H9 (cell line): ENCODE data around the gene FADS3. TPM values are rescaled to one million over a fixed set of nuclear protein-coding genes. Genes with fewer than 3 reads are reported as not detected.

ENCODE experiments used
- DNase-seq: peaks from one replicate; pipeline ENCODE4 v3.0.0-alpha.2; 2017
- H2AFZ ChIP-seq: one replicate; pipeline ENCODE4 v1.6.1; 2013; ENCODE audit warnings: mild to moderate bottlenecking, low read length, control low read depth, moderate library complexity
- H2AK5ac ChIP-seq: 2 replicates; pipeline ENCODE4 v1.6.1; 2013; ENCODE audit warnings: low read length, control low read depth, mixed read lengths; ENCODE audit not compliant: insufficient read length
- H2BK120ac ChIP-seq: one replicate; pipeline ENCODE4 v1.6.1; 2013; ENCODE audit warnings: low read depth, mild to moderate bottlenecking, low read length, control low read depth, inconsistent platforms; ENCODE audit not compliant: poor library complexity, severe bottlenecking
- H2BK12ac ChIP-seq: 2 replicates; pipeline ENCODE4 v1.6.1; 2013; ENCODE audit warnings: low read length, control low read depth, mixed read lengths, low read depth; ENCODE audit not compliant: insufficient read length
- H2BK15ac ChIP-seq: 2 replicates; pipeline ENCODE4 v1.6.1; 2013; ENCODE audit warnings: low read depth, low read length, control low read depth
- H2BK20ac ChIP-seq: one replicate; pipeline ENCODE4 v1.6.1; 2013; ENCODE audit warnings: low read depth, mild to moderate bottlenecking, low read length, control low read depth, inconsistent platforms; ENCODE audit not compliant: poor library complexity, severe bottlenecking
- H2BK5ac ChIP-seq: 2 replicates; pipeline ENCODE4 v1.6.1; 2013; ENCODE audit warnings: low read length, control low read depth, mixed read lengths; ENCODE audit not compliant: insufficient read length
- H3K14ac ChIP-seq: 2 replicates; pipeline ENCODE4 v1.6.1; 2013; ENCODE audit warnings: low read length, control low read depth; ENCODE audit not compliant: insufficient read depth
- H3K18ac ChIP-seq: 2 replicates; pipeline ENCODE4 v1.6.1; 2013; ENCODE audit warnings: low read depth, mild to moderate bottlenecking, mixed read lengths, low read length, control low read depth; ENCODE audit not compliant: insufficient read length
- H3K23ac ChIP-seq: 2 replicates; pipeline ENCODE4 v1.6.1; 2013; ENCODE audit warnings: low read length, control low read depth, mixed read lengths, low read depth; ENCODE audit not compliant: insufficient read length
- H3K23me2 ChIP-seq: 2 replicates; pipeline ENCODE4 v1.6.1; 2013; ENCODE audit warnings: low read depth, mild to moderate bottlenecking, mixed read lengths, low read length, control low read depth; ENCODE audit not compliant: insufficient read length, poor library complexity, severe bottlenecking
- H3K27ac ChIP-seq: 2 replicates; pipeline ENCODE4 v1.5.1; 2013; ENCODE audit warnings: low read length, control low read depth, mixed read lengths, low read depth; ENCODE audit not compliant: insufficient read length
- H3K27me3 ChIP-seq: 2 replicates; pipeline ENCODE4 v1.6.1; 2013; ENCODE audit warnings: low read length, control low read depth, inconsistent platforms; ENCODE audit not compliant: insufficient read depth
- H3K4ac ChIP-seq: 2 replicates; pipeline ENCODE4 v1.6.1; 2013; ENCODE audit warnings: low read depth, mild to moderate bottlenecking, control low read depth, inconsistent platforms, low read length, moderate library complexity
- H3K4me1 ChIP-seq: 2 replicates; pipeline ENCODE4 v1.6.1; 2013; ENCODE audit warnings: low read length, control low read depth, inconsistent platforms; ENCODE audit not compliant: insufficient read depth
- H3K4me2 ChIP-seq: 2 replicates; pipeline ENCODE4 v1.6.1; 2013; ENCODE audit warnings: low read length, control low read depth, mixed read lengths; ENCODE audit not compliant: insufficient read length, insufficient read depth
- H3K56ac ChIP-seq: 2 replicates; pipeline ENCODE4 v1.6.1; 2013; ENCODE audit warnings: low read depth, mild to moderate bottlenecking, mixed read lengths, low read length, control low read depth; ENCODE audit not compliant: insufficient read length
- H3K79me1 ChIP-seq: 2 replicates; pipeline ENCODE4 v1.6.1; 2013; ENCODE audit warnings: low read depth, mild to moderate bottlenecking, moderate library complexity, low read length, control low read depth, inconsistent platforms; ENCODE audit not compliant: insufficient read depth, poor library complexity, severe bottlenecking
- H3K79me2 ChIP-seq: 2 replicates; pipeline ENCODE4 v1.6.1; 2013; ENCODE audit warnings: low read length, control low read depth, inconsistent platforms; ENCODE audit not compliant: insufficient read depth
- H3K9ac ChIP-seq: 2 replicates; pipeline ENCODE4 v1.6.1; 2013; ENCODE audit warnings: low read length, control low read depth, mixed read lengths; ENCODE audit not compliant: insufficient read length; ENCODE audit errors: extremely low read depth
- H3K9me3 ChIP-seq: one replicate; pipeline ENCODE4 v1.6.1; 2013; ENCODE audit warnings: low read depth, low read length, inconsistent platforms; ENCODE audit not compliant: control insufficient read depth
- H3T11ph ChIP-seq: one replicate; pipeline ENCODE4 v1.6.1; 2013; ENCODE audit warnings: mild to moderate bottlenecking, low read length, control low read depth, inconsistent platforms
- H4K20me1 ChIP-seq: one replicate; pipeline ENCODE4 v1.6.1; 2013; ENCODE audit not compliant: control insufficient read depth, insufficient read length, insufficient read depth
- H4K5ac ChIP-seq: 2 replicates; pipeline ENCODE4 v1.6.1; 2013; ENCODE audit warnings: low read depth, mild to moderate bottlenecking, mixed read lengths, low read length, control low read depth; ENCODE audit not compliant: insufficient read length
- H4K8ac ChIP-seq: replicated peaks from 2 replicates; pipeline ENCODE4 v1.6.1; 2013; ENCODE audit warnings: low read length, control low read depth, mixed read lengths, low read depth; ENCODE audit not compliant: insufficient read length
- H4K91ac ChIP-seq: 2 replicates; pipeline ENCODE4 v1.6.1; 2013; ENCODE audit warnings: low read depth, mild to moderate bottlenecking, moderate library complexity, mixed read lengths, low read length, control low read depth; ENCODE audit not compliant: insufficient read length
- H3K27ac Mint-ChIP-seq, 3 experiments: 2 replicates in 2 of 3; 3 replicates in 1 of 3; pipeline ENCODE4 v1.8.0; 2020 to 2021; ENCODE audit warnings: mixed read lengths in 3 of 3, mild to moderate bottlenecking in 1 of 3, moderate library complexity in 1 of 3
- H3K27me3 Mint-ChIP-seq: 2 replicates; pipeline ENCODE4 v1.8.0; 2021; ENCODE audit warnings: low read depth, mild to moderate bottlenecking, moderate library complexity, mixed read lengths
- H3K36me3 Mint-ChIP-seq, 3 experiments: 2 replicates in 2 of 3; 3 replicates in 1 of 3; pipeline ENCODE4 v1.8.0; 2020 to 2021; ENCODE audit warnings: low read depth in 3 of 3, mixed read lengths in 3 of 3; ENCODE audit not compliant: insufficient read depth in 1 of 3
- H3K4me1 Mint-ChIP-seq, 2 experiments: 2 replicates each; pipeline ENCODE4 v1.8.0; 2020; ENCODE audit warnings: mixed read lengths in 2 of 2
- H3K4me3 Mint-ChIP-seq, 2 experiments: 2 replicates in 1 of 2; 3 replicates in 1 of 2; pipeline ENCODE4 v1.8.0; 2020 to 2021; ENCODE audit warnings: mild to moderate bottlenecking in 2 of 2, mixed read lengths in 2 of 2, moderate library complexity in 1 of 2
- H3K9me3 Mint-ChIP-seq, 2 experiments: 2 replicates in 1 of 2; 3 replicates in 1 of 2; pipeline ENCODE4 v1.8.0; 2020; ENCODE audit warnings: mild to moderate bottlenecking in 2 of 2, mixed read lengths in 2 of 2, moderate library complexity in 1 of 2
- WGBS: extraction: QIAGEN DNeasy Blood & Tissue Kit; methylation state at CpG from one replicate; pipeline ENCODE4 v1.1.7; 2013; ENCODE audit warnings: missing lambda C conversion rate, low lambda C conversion rate, mixed read lengths; ENCODE audit not compliant: insufficient read length; ENCODE audit errors: extremely low coverage; 5-methylcytosine and 5-hydroxymethylcytosine counted together
- total RNA-seq: library from RNA; stranded (reverse); gene quantifications from 2 replicates; pipeline ENCODE4 v1.2.1, GENCODE V29; 2021
- TF ChIP-seq, protein P1 (sequence below): fragments of 200-600 bp; sonication (generic); conservative IDR thresholded peaks from 3 replicates; pipeline ENCODE4 v1.8.0; 2021; ENCODE audit warnings: antibody characterized with exemption, mild to moderate bottlenecking

FADS3 gene
- total RNA-seq, 1 experiment from 2014 or later: 34.9 TPM

DNA sequence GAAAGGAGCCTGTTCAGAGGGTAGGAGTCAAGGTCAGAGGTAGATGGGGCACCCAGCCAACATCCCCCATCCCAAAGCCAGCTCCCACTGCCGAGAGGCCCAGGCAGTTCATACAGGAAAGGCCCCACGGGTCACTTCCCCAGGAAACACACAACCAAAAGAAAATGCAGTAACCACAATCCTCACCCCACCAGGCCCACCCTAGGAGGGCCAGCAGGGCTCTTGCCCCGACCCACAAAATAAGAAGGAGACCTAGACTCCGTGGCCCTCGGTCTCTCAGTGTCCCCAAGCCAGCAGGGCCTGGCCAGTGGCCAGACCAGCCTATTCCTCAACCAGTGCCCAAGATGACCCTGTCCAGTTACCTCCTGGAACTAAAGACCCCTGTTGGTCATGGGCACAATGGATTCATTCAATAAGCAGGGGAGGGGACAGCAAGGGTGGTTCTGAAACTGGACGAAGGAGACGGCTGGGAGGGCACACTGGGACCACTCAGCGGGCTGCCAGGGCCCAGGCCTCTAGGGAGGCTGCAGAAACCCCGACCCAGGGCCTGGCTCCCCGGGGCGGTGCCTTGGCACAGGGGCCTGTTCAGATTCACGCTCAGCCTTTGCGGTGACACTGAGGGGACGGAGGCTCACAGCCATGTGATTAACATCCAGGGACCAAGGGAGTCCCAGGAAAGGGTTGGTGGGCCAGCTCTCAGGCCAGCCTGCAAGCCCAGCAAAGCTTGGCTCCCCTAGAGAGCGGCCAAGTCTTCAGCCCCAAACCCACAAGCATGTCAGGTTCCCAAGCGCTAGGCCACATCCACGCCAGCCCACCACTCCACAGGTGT lies 20.6 kb upstream of the FADS3 start:
- H3K23ac ChIP-seq: no peak overlapping the region
- no peak overlapping the region for H3K4me2 ChIP-seq
- no peak overlapping the region for H4K5ac ChIP-seq
- no peak overlapping the region for H2AFZ ChIP-seq
- no peak overlapping the region for H2BK5ac ChIP-seq
- H3T11ph ChIP-seq: no peak overlapping the region
- no peaks in the 10 kb centered on the region for H3K79me2 ChIP-seq
- Mint-ChIP-seq H3K9me3 (no peaks in the 10 kb centered on the region), H3K36me3 (no peaks in the 10 kb centered on the region), H3K4me3 (no peak overlapping the region), H3K27me3 (peaks cover 27% of the 10 kb centered on the region), H3K27ac (peak overlapping the region in 1 of 3 experiments; percentile 11; a peak in 2 of 7 replicates), H3K4me1 (peaks cover 7 to 25% of the 10 kb centered on the region in 2 experiments)
- H3K27ac ChIP-seq: no peak overlapping the region
- H2BK120ac ChIP-seq: no peak overlapping the region
- TF ChIP-seq, protein P1, sequence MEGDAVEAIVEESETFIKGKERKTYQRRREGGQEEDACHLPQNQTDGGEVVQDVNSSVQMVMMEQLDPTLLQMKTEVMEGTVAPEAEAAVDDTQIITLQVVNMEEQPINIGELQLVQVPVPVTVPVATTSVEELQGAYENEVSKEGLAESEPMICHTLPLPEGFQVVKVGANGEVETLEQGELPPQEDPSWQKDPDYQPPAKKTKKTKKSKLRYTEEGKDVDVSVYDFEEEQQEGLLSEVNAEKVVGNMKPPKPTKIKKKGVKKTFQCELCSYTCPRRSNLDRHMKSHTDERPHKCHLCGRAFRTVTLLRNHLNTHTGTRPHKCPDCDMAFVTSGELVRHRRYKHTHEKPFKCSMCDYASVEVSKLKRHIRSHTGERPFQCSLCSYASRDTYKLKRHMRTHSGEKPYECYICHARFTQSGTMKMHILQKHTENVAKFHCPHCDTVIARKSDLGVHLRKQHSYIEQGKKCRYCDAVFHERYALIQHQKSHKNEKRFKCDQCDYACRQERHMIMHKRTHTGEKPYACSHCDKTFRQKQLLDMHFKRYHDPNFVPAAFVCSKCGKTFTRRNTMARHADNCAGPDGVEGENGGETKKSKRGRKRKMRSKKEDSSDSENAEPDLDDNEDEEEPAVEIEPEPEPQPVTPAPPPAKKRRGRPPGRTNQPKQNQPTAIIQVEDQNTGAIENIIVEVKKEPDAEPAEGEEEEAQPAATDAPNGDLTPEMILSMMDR: no peak
- H3K79me1 ChIP-seq: no peaks in the 10 kb centered on the region
- WGBS: no CpG with 5 or more reads among the region's 17 CpGs
- H4K91ac ChIP-seq: no peak overlapping the region
- no peak overlapping the region for H3K56ac ChIP-seq
- H3K23me2 ChIP-seq: peaks cover 1% of the 10 kb centered on the region
- H2BK12ac ChIP-seq: no peak overlapping the region
- H3K27me3 ChIP-seq: no peaks in the 10 kb centered on the region; the same call in 1 of the 2 replicates
- H3K9ac ChIP-seq: no peak overlapping the region
- H2BK20ac ChIP-seq: no peak overlapping the region
- no peak overlapping the region for H3K18ac ChIP-seq
- no peaks in the 10 kb centered on the region for H3K9me3 ChIP-seq
- H4K20me1 ChIP-seq: no peaks in the 10 kb centered on the region
- no peak overlapping the region; the same call in 1 of the 2 replicates for H3K14ac ChIP-seq
- no peak overlapping the region for H2BK15ac ChIP-seq
- H4K8ac ChIP-seq: no peak overlapping the region
- no peak overlapping the region for H3K4ac ChIP-seq
- no peaks in the 10 kb centered on the region; the same call in 1 of the 2 replicates for H3K4me1 ChIP-seq
- no peak overlapping the region for H2AK5ac ChIP-seq
- DNase-seq: no peak
